CD14-positive monocyte (primary cell): ENCODE data around the gene UACA. TPM values are rescaled to one million over a fixed set of nuclear protein-coding genes. Genes with fewer than 3 reads are reported as not detected.
"Not testable (repeated sequence)": the region's sequence is repeated elsewhere in the genome, so short reads cannot be mapped to it uniquely, and the experiment has no call there.

Experiments
- DNase-seq, 3 donors: peaks; one replicate each; pipeline ENCODE4 v3.0.0-alpha.2; 2011 to 2022
- H2AFZ ChIP-seq: 2 replicates; pipeline ENCODE4 v1.6.0; 2012; ENCODE audit warnings: mild to moderate bottlenecking, low read depth, low read length, inconsistent platforms; ENCODE audit not compliant: insufficient read depth, poor library complexity, severe bottlenecking
- H3K27ac ChIP-seq, 2 donors: 1 replicate in 1 of 2; 2 replicates in 1 of 2; pipeline ENCODE4 v1.5.1; 2012 to 2013; ENCODE audit warnings: low read length in 2 of 2, control low read depth in 1 of 2, inconsistent platforms in 1 of 2, low read depth in 1 of 2, mild to moderate bottlenecking in 1 of 2
- H3K27me3 ChIP-seq, 2 donors: one replicate each; pipeline versions ENCODE4 v1.6.0 to v1.6.1; 2011 to 2013; ENCODE audit warnings: low read length in 2 of 2; ENCODE audit not compliant: control insufficient read depth in 2 of 2, insufficient read depth in 2 of 2
- H3K36me3 ChIP-seq, 2 donors: replicated peaks in 1 of 2; 1 replicate in 1 of 2; 2 replicates in 1 of 2; pipeline versions ENCODE4 v1.5.1 to v1.6.1; 2012 to 2013; ENCODE audit warnings: low read length in 2 of 2, control low read depth in 1 of 2, inconsistent platforms in 1 of 2, mild to moderate bottlenecking in 1 of 2; ENCODE audit not compliant: insufficient read depth in 2 of 2, control insufficient read depth in 1 of 2
- H3K4me1 ChIP-seq, 2 donors: 1 replicate in 1 of 2; 2 replicates in 1 of 2; pipeline versions ENCODE4 v1.5.1 to v1.6.1; 2012 to 2013; ENCODE audit warnings: low read length in 2 of 2, control low read depth in 1 of 2, inconsistent platforms in 1 of 2, mild to moderate bottlenecking in 1 of 2, moderate library complexity in 1 of 2; ENCODE audit not compliant: insufficient read depth in 2 of 2, control insufficient read depth in 1 of 2
- H3K4me2 ChIP-seq: replicated peaks from 2 replicates; pipeline ENCODE3; 2012; ENCODE audit warnings: low read length, moderate library complexity, mild to moderate bottlenecking; ENCODE audit not compliant: poor library complexity, severe bottlenecking; ENCODE audit errors: extremely low read depth
- H3K4me3 ChIP-seq, 3 experiments: fragments of 200-600 bp in 1 of 3; sonication (generic) in 1 of 3; replicated peaks in 1 of 3; 1 replicate in 2 of 3; 2 replicates in 1 of 3; pipeline ENCODE4 v1.5.1; 2011 to 2013; ENCODE audit warnings: low read length in 3 of 3, mild to moderate bottlenecking in 3 of 3, control low read depth in 2 of 3, low read depth in 2 of 3, inconsistent platforms in 1 of 3, moderate library complexity in 1 of 3
- H3K79me2 ChIP-seq: 2 replicates; pipeline ENCODE4 v1.6.0; 2012; ENCODE audit warnings: mild to moderate bottlenecking, control low read depth, inconsistent platforms, low read length, moderate library complexity; ENCODE audit not compliant: insufficient read depth
- H3K9ac ChIP-seq: 2 replicates; pipeline ENCODE4 v1.6.0; 2017; ENCODE audit warnings: low read length, mild to moderate bottlenecking; ENCODE audit not compliant: insufficient read depth, poor library complexity, severe bottlenecking
- H3K9me3 ChIP-seq, 2 donors: replicated peaks in 1 of 2; 1 replicate in 1 of 2; 2 replicates in 1 of 2; pipeline versions ENCODE4 v1.5.1 to v1.6.1; 2012 to 2013; ENCODE audit warnings: low read length in 2 of 2, control low read depth in 1 of 2; ENCODE audit not compliant: control insufficient read depth in 1 of 2, insufficient read depth in 1 of 2
- H4K20me1 ChIP-seq: 2 replicates; pipeline ENCODE4 v1.6.0; 2012; ENCODE audit warnings: mild to moderate bottlenecking, low read length, control low read depth, moderate library complexity; ENCODE audit not compliant: insufficient read depth
- H3K27ac Mint-ChIP-seq, 7 donors: one replicate each; pipeline ENCODE4 v1.8.0; 2020; ENCODE audit warnings: mild to moderate bottlenecking in 7 of 7, mixed read lengths in 7 of 7, moderate library complexity in 6 of 7, inconsistent platforms in 2 of 7
- H3K27me3 Mint-ChIP-seq, 3 donors: one replicate each; pipeline ENCODE4 v1.8.0; 2021 to 2022; ENCODE audit warnings: low read depth in 3 of 3, mild to moderate bottlenecking in 3 of 3, mixed read lengths in 3 of 3, moderate library complexity in 3 of 3, inconsistent platforms in 1 of 3
- H3K36me3 Mint-ChIP-seq, 2 donors: one replicate each; pipeline ENCODE4 v1.8.0; 2020; ENCODE audit warnings: mixed read lengths in 2 of 2, inconsistent platforms in 1 of 2, mild to moderate bottlenecking in 1 of 2
- H3K4me1 Mint-ChIP-seq: one replicate; pipeline ENCODE4 v1.8.0; 2020; ENCODE audit warnings: mild to moderate bottlenecking, mixed read lengths
- H3K4me3 Mint-ChIP-seq, 2 donors: one replicate each; pipeline ENCODE4 v1.8.0; 2020; ENCODE audit warnings: mild to moderate bottlenecking in 2 of 2, mixed read lengths in 2 of 2, moderate library complexity in 1 of 2
- H3K9me3 Mint-ChIP-seq, 7 donors: one replicate each; pipeline ENCODE4 v1.8.0; 2020 to 2022; ENCODE audit warnings: mixed read lengths in 7 of 7, mild to moderate bottlenecking in 6 of 7, moderate library complexity in 6 of 7, inconsistent platforms in 2 of 7
- CTCF ChIP-seq: fragments of 200-600 bp; IDR thresholded peaks from one replicate; pipeline ENCODE4 v1.8.0; 2022; ENCODE audit warnings: antibody characterized with exemption, mild to moderate bottlenecking
- WGBS: methylation state at CpG from one replicate; pipeline ENCODE4 v1.1.5; 2013; ENCODE audit warnings: missing lambda C conversion rate; ENCODE audit not compliant: insufficient coverage; 5-methylcytosine and 5-hydroxymethylcytosine counted together
- intact Hi-C, 2 donors: fragments of 100-400 bp; cut with micrococcal nuclease; formaldehyde crosslinking; loops; one replicate each; pipeline versions ENCODE4 v1.15.0 to v1.15.1; 2023
- polyA plus RNA-seq, 3 donors: library from polyadenylated mRNA; depleted of rRNA in 1 of 3; unstranded in 2 of 3; stranded (reverse) in 1 of 3; fragments of 300-500 nt in 2 of 3; fragments of >200 nt in 1 of 3; fragmentation: Illumina TruSeq in 2 of 3; gene quantifications; 1 replicate in 2 of 3; 2 replicates in 1 of 3; pipeline ENCODE4 v1.2.3, GENCODE V29; 2012 to 2021

Gene UACA
- polyA plus RNA-seq, 3 donors = 1.7 to 3.1 (median 2.4) TPM

GRCh38 chr15:70750203-70750869, 13.0 kb downstream of the UACA start:
- TF ChIP-seq CTCF = no peak
- no peak for DNase-seq
- Mint-ChIP-seq H3K4me1 (peaks cover 11% of the 10 kb centered on the region), H3K27me3 (peaks cover 0 to 4% (median 0%) of the 10 kb centered on the region in 3 donors), H3K4me3 (peak overlapping the region in 1 of 2 donors; percentile 43), H3K27ac (peak overlapping the region in 2 of 7 donors; percentile 26 to 28), H3K9me3 (peaks cover 0 to 2% (median 0%) of the 10 kb centered on the region in 7 donors), H3K36me3 (no peaks in the 10 kb centered on the region)
- Histone ChIP-seq H3K27me3 (no peaks in the 10 kb centered on the region), H2AFZ (no peak overlapping the region), H3K4me3 (no peak overlapping the region), H3K9me3 (no peaks in the 10 kb centered on the region), H3K4me1 (peaks cover 4 to 7% of the 10 kb centered on the region in 2 donors), H4K20me1 (no peaks in the 10 kb centered on the region), H3K27ac (no peak overlapping the region), H3K36me3 (no peaks in the 10 kb centered on the region), H3K79me2 (no peaks in the 10 kb centered on the region), H3K9ac (no peak overlapping the region), H3K4me2 (no peak overlapping the region)
- 94% methylated on average over 8 of the region's 8 CpGs for WGBS
- intact Hi-C loops = no loop called here

- Mint-ChIP-seq H3K9me3 (peaks cover 0 to 2% (median 0%) of the 10 kb centered on the region in 7 donors), H3K27me3 (peaks cover 0 to 4% (median 0%) of the 10 kb centered on the region in 3 donors), H3K27ac (no peak overlapping the region), H3K4me3 (no peak overlapping the region), H3K4me1 (peaks cover 15% of the 10 kb centered on the region), H3K36me3 (no peaks in the 10 kb centered on the region)
- peak; percentile 23 to 41 (median 30) for DNase-seq
- H3K4me1 ChIP-seq = peaks cover 7 to 9% of the 10 kb centered on the region in 2 donors
- no peak overlapping the region for H3K9ac ChIP-seq
- no peak overlapping the region for H3K27ac ChIP-seq
- no peaks in the 10 kb centered on the region for H3K79me2 ChIP-seq
- H4K20me1 ChIP-seq = no peaks in the 10 kb centered on the region
- no peak overlapping the region for H3K4me3 ChIP-seq
- H3K4me2 ChIP-seq = no peak overlapping the region
- 14% methylated on average over 1 of the region's 3 CpGs for WGBS
- intact Hi-C loops = no loop called here
- no peaks in the 10 kb centered on the region for H3K36me3 ChIP-seq
- no peak overlapping the region for H2AFZ ChIP-seq
- no peaks in the 10 kb centered on the region for H3K9me3 ChIP-seq
- no peaks in the 10 kb centered on the region for H3K27me3 ChIP-seq
- no peak for TF ChIP-seq CTCF
Measured at GRCh38 chr15:70748281-70748747, 15.0 kb downstream of the UACA start.

- H3K9me3 ChIP-seq, H3K79me2 ChIP-seq, H3K36me3 Mint-ChIP-seq, H3K27me3 Mint-ChIP-seq, DNase-seq, H3K9ac ChIP-seq, H3K36me3 ChIP-seq, H2AFZ ChIP-seq, H3K27ac ChIP-seq, H4K20me1 ChIP-seq, H3K4me3 Mint-ChIP-seq, H3K4me3 ChIP-seq, H3K9me3 Mint-ChIP-seq, H3K4me2 ChIP-seq, intact Hi-C loops, H3K27me3 ChIP-seq: not testable (repeated sequence)
- peaks cover 24% of the 10 kb centered on the region for H3K4me1 Mint-ChIP-seq
- H3K4me1 ChIP-seq = peaks cover 13 to 18% of the 10 kb centered on the region in 2 donors
- peak overlapping the region in 2 of 7 donors; percentile 10 to 12 for H3K27ac Mint-ChIP-seq
Measured at GRCh38 chr15:70746598-70746997, 16.8 kb downstream of the UACA start.
